ENCODE data around the gene TVP23C. TPM values are rescaled to one million over a fixed set of nuclear protein-coding genes. Genes with fewer than 3 reads are reported as not detected.

Gene TVP23C
- total and polyA plus RNA-seq, 2 donors (not counting 3 experiments of a cell fraction or from before 2014, with no cell fraction given), result 6.4 to 36.3 TPM

GRCh38 chr17:15454346-15454745 lies 108.9 kb downstream of the TVP23C start:
- no peaks in the 10 kb centered on the region for H3K27me3 ChIP-seq (ENCODE audit: control insufficient read depth in 2 of 2, insufficient read depth in 2 of 2, low read length in 2 of 2)
- H3K27ac ChIP-seq (ENCODE audit: insufficient read depth, low read depth, low read length), result no peak overlapping the region
- H3K4me3 ChIP-seq (replicated peaks in 1 of 3; ENCODE audit: insufficient read depth in 1 of 3, low read depth in 1 of 3, low read length in 3 of 3), result no peak overlapping the region
- DNase-seq (ENCODE audit: low read depth, low spot score) (no peak), FAIRE-seq (no peak)
- dilution Hi-C loops (cut with MboI; ENCODE audit: extremely low pct_ligation_motif_present, low sequenced_read_pairs), result no loop called here
- ChIA-PET POLR2A (no interaction called here), CTCF (interaction anchor here (2.0 kb wide), 1 partner anchor 9 kb away, joined by 9 read pairs; no protein-coding TSS in a partner anchor)
- H3K4me2 ChIP-seq (ENCODE audit: insufficient read depth, low read length), result no peak overlapping the region
- H3K9me1 ChIP-seq (replicated peaks; ENCODE audit: control insufficient read depth, extremely low read depth, insufficient read depth, low read length), result no peaks in the 10 kb centered on the region
- peaks cover 12% of the 10 kb centered on the region for H3K4me1 ChIP-seq (ENCODE audit: control insufficient read depth, extremely low read depth, insufficient read depth, low read length)
- H4K20me1 ChIP-seq (replicated peaks; ENCODE audit: control insufficient read depth, extremely low read depth, insufficient read depth, low read length), result no peaks in the 10 kb centered on the region
- no peak for TF ChIP-seq FOS (IDR thresholded peaks at IDR 0.05; ENCODE audit: borderline replicate concordance, insufficient read depth, low read length)
- no peak for TF ChIP-seq MYC (IDR thresholded peaks at IDR 0.05; ENCODE audit: low read depth, low read length)
- no peak for TF ChIP-seq CTCF (IDR thresholded peaks at IDR 0.05; ENCODE audit: extremely low read depth in 1 of 2, insufficient read depth in 1 of 2, low read depth in 1 of 2, low read length in 2 of 2)
- TF ChIP-seq MAX (IDR thresholded peaks at IDR 0.05; ENCODE audit: insufficient read depth, insufficient read length), result no peak
- no peak for TF ChIP-seq EZH2 (IDR thresholded peaks at IDR 0.05; ENCODE audit: borderline replicate concordance, low read depth, low read length, severe bottlenecking)
- TF ChIP-seq GATA2 (IDR thresholded peaks at IDR 0.05; ENCODE audit: insufficient read depth, insufficient read length, low read depth, low read length), result no peak
- TF ChIP-seq JUN (IDR thresholded peaks at IDR 0.05; ENCODE audit: borderline replicate concordance, insufficient read depth, insufficient read length, low read depth), result no peak
- TF ChIP-seq POLR2AphosphoS5 (IDR thresholded peaks at IDR 0.05; ENCODE audit: insufficient read depth, low read depth, low read length), result no peak
- TF ChIP-seq POLR2A (IDR thresholded peaks at IDR 0.05; ENCODE audit: low read depth, low read length), result no peak
- no peaks in the 10 kb centered on the region for H3K79me2 ChIP-seq (ENCODE audit: control insufficient read depth, insufficient read depth, low read length)
- H3K9ac ChIP-seq (replicated peaks; ENCODE audit: extremely low read depth, insufficient read depth, low read length), result no peak overlapping the region
- intact Hi-C loops (cut with micrococcal nuclease), result no loop called here
- no peak overlapping the region for H2AFZ ChIP-seq (ENCODE audit: low read depth, low read length)
- H3K36me3 ChIP-seq (ENCODE audit: control insufficient read depth in 2 of 2, extremely low read depth in 1 of 2, insufficient read depth in 2 of 2, low read length in 2 of 2), result no peaks in the 10 kb centered on the region
- no TSS peak for BruUV-seq (replicated peaks)
- no peaks in the 10 kb centered on the region for H3K9me3 ChIP-seq (replicated peaks; ENCODE audit: control insufficient read depth, insufficient read depth, low read length)

Measured in endothelial cell of umbilical vein (primary cell).